SKM-1 treated with dmso at 0.1 percent for 144 hours (cell line): Measurements from ENCODE around the gene TUBA3E.
"Not testable (repeated sequence)": the region's sequence is repeated elsewhere in the genome, so short reads cannot be mapped to it uniquely, and the experiment has no call there.

ENCODE experiments used
- DNase-seq: peaks from one replicate; lab custom pipeline; 2025; ENCODE audit not compliant: unreplicated experiment; lab: John Stamatoyannopoulos, UW

Gene TUBA3E

GRCh38 chr2:130198343-130198742 lies at the start of gene TUBA3E:
TSS of gene TUBA3E (minus strand) at chr2:130198439. CDS start at chr2:130198360, 79 bp downstream.
- no peak for DNase-seq

- DNase-seq = no peak
These were observed 48.2 kb upstream of the TUBA3E start for GRCh38 chr2:130246430-130246829.

GRCh38 chr2:130245976-130246375 lies 47.7 kb upstream of the TUBA3E start:
- DNase-seq = no peak

GRCh38 chr2:130243359-130243758 lies 45.1 kb upstream of the TUBA3E start:
- DNase-seq = no peak

GRCh38 chr2:130241041-130241707 lies 42.9 kb upstream of the TUBA3E start:
- DNase-seq = no peak

GRCh38 chr2:130239581-130239980 lies 41.3 kb upstream of the TUBA3E start:
- not testable (repeated sequence) for DNase-seq

- DNase-seq = not testable (repeated sequence)
These were observed 34.8 kb upstream of the TUBA3E start for GRCh38 chr2:130233066-130233465.

GRCh38 chr2:130231656-130232055 lies 33.4 kb upstream of the TUBA3E start:
- DNase-seq = no peak

- DNase-seq = not testable (repeated sequence)
These were observed 32.7 kb upstream of the TUBA3E start for GRCh38 chr2:130230907-130231306.

GRCh38 chr2:130230376-130230775 lies 32.1 kb upstream of the TUBA3E start:
- not testable (repeated sequence) for DNase-seq

- not testable (repeated sequence) for DNase-seq
These were observed 30.9 kb upstream of the TUBA3E start for GRCh38 chr2:130229161-130229510.

- not testable (repeated sequence) for DNase-seq
These were observed 30.4 kb upstream of the TUBA3E start for GRCh38 chr2:130228467-130229160.

GRCh38 chr2:130228005-130228404 lies 29.8 kb upstream of the TUBA3E start:
- DNase-seq = not testable (repeated sequence)

GRCh38 chr2:130222523-130222922 lies 24.3 kb upstream of the TUBA3E start:
- not testable (repeated sequence) for DNase-seq

- DNase-seq = not testable (repeated sequence)
These were observed 22.3 kb upstream of the TUBA3E start for GRCh38 chr2:130220505-130220904.

GRCh38 chr2:130219147-130219546 lies 20.9 kb upstream of the TUBA3E start:
- DNase-seq = not testable (repeated sequence)

GRCh38 chr2:130207051-130207450 lies 8.8 kb upstream of the TUBA3E start:
- DNase-seq = not testable (repeated sequence)

GRCh38 chr2:130203150-130203549 lies 4.9 kb upstream of the TUBA3E start:
- DNase-seq = not testable (repeated sequence)

GRCh38 chr2:130202518-130202917 lies 4.3 kb upstream of the TUBA3E start:
- not testable (repeated sequence) for DNase-seq

- not testable (repeated sequence) for DNase-seq
These were observed 2.2 kb downstream of the TUBA3E start for GRCh38 chr2:130196052-130196451.

- DNase-seq = not testable (repeated sequence)
These were observed 3.1 kb downstream of the TUBA3E start for GRCh38 chr2:130195089-130195635.

- DNase-seq = not testable (repeated sequence)
These were observed 4.4 kb downstream of the TUBA3E start for GRCh38 chr2:130193824-130194223.
